H1 (cell line): ENCODE measurements around the gene SHH. TPM values are rescaled to one million over a fixed set of nuclear protein-coding genes. Genes with fewer than 3 reads are reported as not detected.

ENCODE experiments used
- CTCF ChIA-PET: fragments of 300-600 bp; sonication (Branson Sonifier 250); formaldehyde crosslinking; loops from one replicate; lab custom pipeline; 2021; ENCODE audit not compliant: partially characterized antibody; lab: Charles Lee
- POLR2A ChIA-PET: fragments of 300-600 bp; sonication (Branson Sonifier 250); formaldehyde crosslinking; loops from one replicate; lab custom pipeline; 2021; ENCODE audit warnings: inconsistent platforms; ENCODE audit not compliant: partially characterized antibody; lab: Charles Lee
- DNase-seq, 2 experiments: peaks; one replicate each; pipeline versions ENCODE4 v3.0.0 to v3.0.0-alpha.2; 2010 to 2022; ENCODE audit warnings: low spot score in 2 of 2, low read depth in 1 of 2, mixed read lengths in 1 of 2
- FAIRE-seq: peaks from 2 replicates; lab custom pipeline; 2011; peaks lifted over from hg19 to GRCh38; lab: Jason Lieb, UNC
- H2AFZ ChIP-seq: 2 replicates; pipeline ENCODE4 v1.8.1; 2012; ENCODE audit warnings: low read length, inconsistent platforms
- H2AK5ac ChIP-seq: 2 replicates; pipeline ENCODE4 v1.6.1; 2013; ENCODE audit warnings: low read depth, low read length
- H2BK120ac ChIP-seq: replicated peaks from 2 replicates; pipeline ENCODE3; 2013; ENCODE audit warnings: low read depth, low read length, inconsistent platforms
- H2BK12ac ChIP-seq: 2 replicates; pipeline ENCODE4 v1.6.1; 2013; ENCODE audit warnings: low read depth, low read length
- H2BK15ac ChIP-seq: 2 replicates; pipeline ENCODE4 v1.6.1; 2013; ENCODE audit warnings: low read length
- H2BK20ac ChIP-seq: 2 replicates; pipeline ENCODE4 v1.6.1; 2013; ENCODE audit warnings: low read length
- H2BK5ac ChIP-seq: 2 replicates; pipeline ENCODE4 v1.6.1; 2013; ENCODE audit warnings: low read depth, low read length
- H3K14ac ChIP-seq: 2 replicates; pipeline ENCODE4 v1.6.1; 2013; ENCODE audit warnings: inconsistent platforms; ENCODE audit not compliant: insufficient read length
- H3K18ac ChIP-seq: 2 replicates; pipeline ENCODE4 v1.6.1; 2013; ENCODE audit warnings: low read length; ENCODE audit errors: extremely low read depth
- H3K23ac ChIP-seq: 2 replicates; pipeline ENCODE4 v1.6.1; 2013; ENCODE audit warnings: inconsistent platforms; ENCODE audit not compliant: insufficient read length
- H3K23me2 ChIP-seq: 2 replicates; pipeline ENCODE4 v1.6.1; 2013; ENCODE audit warnings: low read depth, low read length
- H3K27ac ChIP-seq: 2 replicates; pipeline ENCODE4 v1.6.1; 2011; ENCODE audit warnings: low read depth, low read length, inconsistent platforms
- H3K27me3 ChIP-seq, 4 experiments: replicated peaks in 1 of 4; 1 replicate in 1 of 4; 2 replicates in 3 of 4; pipeline versions ENCODE4 v1.6.1 to v1.8.1; 2011 to 2013; ENCODE audit warnings: low read length in 3 of 4, mild to moderate bottlenecking in 3 of 4, inconsistent platforms in 2 of 4, mixed read lengths in 2 of 4, moderate library complexity in 1 of 4; ENCODE audit not compliant: control insufficient read depth in 3 of 4, insufficient read depth in 3 of 4; ENCODE audit errors: extremely low read depth in 1 of 4
- H3K36me3 ChIP-seq, 4 experiments: 2 replicates each; pipeline versions ENCODE4 v1.6.1 to v1.8.1; 2011 to 2013; ENCODE audit warnings: mild to moderate bottlenecking in 4 of 4, low read length in 3 of 4, moderate library complexity in 2 of 4, control low read depth in 1 of 4, inconsistent platforms in 1 of 4; ENCODE audit not compliant: insufficient read depth in 4 of 4, control insufficient read depth in 2 of 4
- H3K4ac ChIP-seq: replicated peaks from 2 replicates; pipeline ENCODE3; 2013; ENCODE audit warnings: low read length, low read depth, mixed read lengths, inconsistent platforms; ENCODE audit not compliant: insufficient read length
- H3K4me1 ChIP-seq, 4 experiments: replicated peaks in 1 of 4; 1 replicate in 1 of 4; 2 replicates in 3 of 4; pipeline versions ENCODE4 v1.6.1 to v1.8.1; 2011 to 2013; ENCODE audit warnings: low read length in 3 of 4, inconsistent platforms in 2 of 4, mixed read lengths in 1 of 4; ENCODE audit not compliant: insufficient read depth in 4 of 4, control insufficient read depth in 3 of 4
- H3K4me2 ChIP-seq, 2 experiments: 2 replicates each; pipeline versions ENCODE4 v1.6.1 to v1.8.1; 2011 to 2013; ENCODE audit warnings: low read depth in 2 of 2, low read length in 2 of 2, control low read depth in 1 of 2, inconsistent platforms in 1 of 2, mild to moderate bottlenecking in 1 of 2; ENCODE audit not compliant: insufficient read depth in 1 of 2
- H3K4me3 ChIP-seq, 4 experiments: fragments of 200-600, 300-600 bp in 1 of 4; sonication (generic), shearing (Covaris generic), sonication (Bioruptor Twin) in 1 of 4; 2 replicates each; pipeline versions ENCODE4 v1.5.1 to v1.8.1; 2011 to 2016; ENCODE audit warnings: low read length in 4 of 4, low read depth in 3 of 4, control low read depth in 2 of 4, inconsistent platforms in 2 of 4, mild to moderate bottlenecking in 2 of 4, mixed read lengths in 1 of 4, moderate library complexity in 1 of 4; ENCODE audit not compliant: insufficient read depth in 2 of 4; ENCODE audit errors: extremely low read depth in 1 of 4
- H3K56ac ChIP-seq: replicated peaks from 2 replicates; pipeline ENCODE3; 2013; ENCODE audit warnings: low read depth, mild to moderate bottlenecking, mixed read lengths, low read length, inconsistent platforms; ENCODE audit not compliant: insufficient read length
- H3K79me1 ChIP-seq: 2 replicates; pipeline ENCODE4 v1.6.1; 2013; ENCODE audit warnings: low read depth, low read length, control low read depth
- H3K79me2 ChIP-seq, 2 experiments: 2 replicates each; pipeline versions ENCODE4 v1.6.1 to v1.8.1; 2012 to 2013; ENCODE audit warnings: low read length in 2 of 2, mild to moderate bottlenecking in 2 of 2, inconsistent platforms in 1 of 2; ENCODE audit not compliant: insufficient read depth in 2 of 2, control insufficient read depth in 1 of 2
- H3K9ac ChIP-seq, 4 experiments: replicated peaks in 1 of 4; 1 replicate in 1 of 4; 2 replicates in 3 of 4; pipeline versions ENCODE4 v1.6.1 to v1.8.1; 2011 to 2013; ENCODE audit warnings: low read depth in 3 of 4, low read length in 3 of 4, control low read depth in 2 of 4, mild to moderate bottlenecking in 2 of 4, moderate library complexity in 2 of 4, inconsistent platforms in 1 of 4; ENCODE audit errors: extremely low read depth in 1 of 4
- H3K9me3 ChIP-seq, 2 experiments: 2 replicates each; pipeline versions ENCODE4 v1.6.1 to v1.8.1; 2012 to 2013; ENCODE audit warnings: mild to moderate bottlenecking in 2 of 2, moderate library complexity in 2 of 2, control low read depth in 1 of 2, inconsistent platforms in 1 of 2, low read depth in 1 of 2, low read length in 1 of 2, mixed read lengths in 1 of 2; ENCODE audit not compliant: insufficient read depth in 2 of 2
- H4K20me1 ChIP-seq, 2 experiments: replicated peaks in 1 of 2; 2 replicates each; pipeline versions ENCODE3 to v1.8.1; 2011 to 2013; ENCODE audit warnings: inconsistent platforms in 2 of 2, low read length in 2 of 2, mild to moderate bottlenecking in 1 of 2; ENCODE audit not compliant: insufficient read depth in 2 of 2, control insufficient read depth in 1 of 2
- H4K5ac ChIP-seq: 2 replicates; pipeline ENCODE4 v1.6.1; 2013; ENCODE audit warnings: low read length, low read depth, mixed read lengths, inconsistent platforms; ENCODE audit not compliant: insufficient read length
- H4K8ac ChIP-seq: 2 replicates; pipeline ENCODE4 v1.8.0; 2013; ENCODE audit warnings: mild to moderate bottlenecking, moderate library complexity, low read length, inconsistent platforms; ENCODE audit not compliant: insufficient read depth; ENCODE audit errors: extremely low read depth
- H4K91ac ChIP-seq: replicated peaks from 2 replicates; pipeline ENCODE3; 2013; ENCODE audit warnings: low read length, mixed read lengths, inconsistent platforms; ENCODE audit not compliant: insufficient read length
- ASH2L ChIP-seq: fragments of 200-600, 300-600 bp; sonication (generic); IDR thresholded peaks from one replicate; pipeline ENCODE4 v1.7.1; 2017; ENCODE audit warnings: low read length
- CEBPB ChIP-seq: IDR thresholded peaks from 2 replicates; pipeline ENCODE4 v1.6.1; 2012; ENCODE audit warnings: low read depth, low read length
- CHD2 ChIP-seq: IDR thresholded peaks from 2 replicates; pipeline ENCODE4 v1.6.1; 2012; ENCODE audit warnings: low read length, improper control_type of control experiment
- CTBP2 ChIP-seq: IDR thresholded peaks from 2 replicates; pipeline ENCODE4 v1.7.0; 2011; ENCODE audit warnings: borderline replicate concordance, mild to moderate bottlenecking, moderate library complexity, mixed read lengths, low read length; ENCODE audit not compliant: insufficient read depth, insufficient read length
- EP300 ChIP-seq, 2 experiments: IDR thresholded peaks; 1 replicate in 1 of 2; 2 replicates in 1 of 2; pipeline ENCODE4 v1.6.1; 2011 to 2012; ENCODE audit warnings: low read depth in 2 of 2, low read length in 2 of 2, mild to moderate bottlenecking in 2 of 2, borderline replicate concordance in 1 of 2, inconsistent platforms in 1 of 2, moderate library complexity in 1 of 2
- GTF2F1 ChIP-seq: IDR thresholded peaks from 2 replicates; pipeline ENCODE4 v1.6.1; 2012; ENCODE audit warnings: low read depth, low read length, improper control_type of control experiment, borderline replicate concordance
- JUN ChIP-seq: IDR thresholded peaks from 2 replicates; pipeline ENCODE4 v1.6.1; 2011; ENCODE audit warnings: low read depth, mild to moderate bottlenecking, improper control_type of control experiment, low read length
- POLR2AphosphoS5 ChIP-seq: IDR thresholded peaks from 2 replicates; pipeline ENCODE4 v1.6.1; 2011; ENCODE audit warnings: low read depth, low read length
- SAP30 ChIP-seq: fragments of 300-600 bp; sonication (generic); IDR thresholded peaks from 2 replicates; pipeline ENCODE4 v1.7.1; 2012; ENCODE audit warnings: low read length, moderate library complexity, mild to moderate bottlenecking, inconsistent platforms; ENCODE audit not compliant: insufficient read depth, insufficient replicate concordance
- SIRT6 ChIP-seq: IDR thresholded peaks from one replicate; pipeline ENCODE4 v1.7.1; 2012; ENCODE audit warnings: low read length, inconsistent platforms
- SIX5 ChIP-seq: IDR thresholded peaks from 2 replicates; pipeline ENCODE4 v1.6.1; 2011; ENCODE audit warnings: mild to moderate bottlenecking, low read depth, low read length
- TBP ChIP-seq: IDR thresholded peaks from 2 replicates; pipeline ENCODE4 v1.6.1; 2011; ENCODE audit warnings: low read depth, low read length, improper control_type of control experiment
- TCF12 ChIP-seq: IDR thresholded peaks from 2 replicates; pipeline ENCODE4 v1.6.1; 2011; ENCODE audit warnings: low read depth, mild to moderate bottlenecking, low read length
- TEAD4 ChIP-seq: IDR thresholded peaks from 2 replicates; pipeline ENCODE4 v1.6.1; 2012; ENCODE audit warnings: low read depth, low read length, inconsistent platforms, mixed read lengths
- WGBS, 2 experiments: shearing (Covaris generic) in 1 of 2; methylation state at CpG; one replicate each; pipeline versions ENCODE4 v1.1.6 to v1.1.7; 2013 to 2015; ENCODE audit warnings: low lambda C conversion rate in 2 of 2, mixed read lengths in 2 of 2, inconsistent platforms in 1 of 2, low coverage in 1 of 2, missing lambda C conversion rate in 1 of 2; ENCODE audit not compliant: insufficient replicate concordance in 2 of 2, insufficient coverage in 1 of 2, insufficient read length in 1 of 2; ENCODE audit errors: extremely low coverage in 1 of 2, missing lambda C conversion rate in 1 of 2; 5-methylcytosine and 5-hydroxymethylcytosine counted together
- polyA plus RNA-seq, 7 experiments: library from polyadenylated mRNA; depleted of rRNA in 3 of 7; stranded (reverse) in 5 of 7; unstranded in 2 of 7; fragments of >200 nt in 5 of 7; fragments of 200-250 nt in 2 of 7; gene quantifications; 1 replicate in 5 of 7; 2 replicates in 1 of 7; 4 replicates in 1 of 7; pipeline versions ENCODE4 v1.2.1 to v1.2.3, GENCODE V29; 2011 to 2013; ENCODE audit warnings: missing spikeins in 2 of 7, mixed read lengths in 2 of 7
- total RNA-seq: library from RNA; stranded (reverse); fragmentation: NEBNext Ultra II Directional; extraction: Animal tissue kit (Norgen Biotek cat#: 25700); gene quantifications from 2 replicates; pipeline ENCODE4 v1.2.1, GENCODE V29; 2021
- TF ChIP-seq, protein P1 (sequence below): IDR thresholded peaks from 2 replicates; pipeline ENCODE4 v1.6.1; 2012; ENCODE audit warnings: inconsistent platforms

SHH gene
- total and polyA plus RNA-seq, 2 of the 8 experiments (the other 6 are each of a cell fraction or from before 2014, with no cell fraction given) = not detected

DNA sequence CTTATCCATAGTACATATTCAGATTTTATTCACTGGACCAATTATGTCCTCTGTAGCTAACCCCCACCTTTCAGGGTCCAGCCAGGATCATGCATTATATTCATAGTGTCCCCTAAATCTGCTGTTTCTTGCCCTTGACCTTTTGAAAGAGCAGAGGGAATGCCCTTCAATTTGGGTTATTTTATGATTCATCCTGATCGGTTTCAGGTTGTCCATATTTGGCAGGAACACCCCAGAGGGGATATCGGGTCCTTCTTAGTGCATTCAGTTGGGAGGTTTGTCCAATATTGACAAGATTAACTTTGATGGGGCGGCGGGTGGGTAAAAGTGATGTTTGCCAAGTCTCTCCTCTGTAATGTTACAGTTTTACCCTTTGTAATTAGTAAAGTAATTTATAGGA, 60.9 kb downstream of the SHH start:
- Histone ChIP-seq H4K20me1 (peaks cover 10 to 11% of the 10 kb centered on the region in 2 experiments), H2AK5ac (no peak overlapping the region), H2BK120ac (no peak overlapping the region), H3K4me1 (peaks cover 0 to 2% (median under 1%) of the 10 kb centered on the region in 4 experiments; a peak in 2 of 7 replicates), H4K5ac (no peak overlapping the region), H3K36me3 (peaks cover 0 to 5% (median under 1%) of the 10 kb centered on the region in 4 experiments; a peak in 2 of 8 replicates), H3K27ac (no peak overlapping the region), H3K9me3 (peaks cover 0 to 1% of the 10 kb centered on the region in 2 experiments; a peak in 2 of 4 replicates), H3K23me2 (no peaks in the 10 kb centered on the region), H3K14ac (no peak overlapping the region), H3K4me2 (no peak overlapping the region), H3K79me1 (peaks cover 10% of the 10 kb centered on the region), H3K79me2 (peaks cover 3 to 94% of the 10 kb centered on the region in 2 experiments; a peak in 3 of 4 replicates), H4K91ac (no peak overlapping the region), H3K23ac (no peak overlapping the region), H2BK12ac (no peak overlapping the region), H3K27me3 (no peaks in the 10 kb centered on the region), H2BK20ac (no peak overlapping the region), H3K56ac (no peak overlapping the region), H3K18ac (no peak overlapping the region), H2AFZ (no peak overlapping the region), H3K9ac (no peak overlapping the region), H3K4ac (no peak overlapping the region), H2BK5ac (no peak overlapping the region), H4K8ac (no peak overlapping the region), H2BK15ac (no peak overlapping the region), H3K4me3 (no peak overlapping the region)
- POLR2A ChIA-PET = no interaction called here
- whole genome bisulfite sequencing, 2 experiments = 86% methylated on average over 4 of the region's 4 CpGs; no CpG with 5 or more reads in 1 of the 2 experiments
- CTCF ChIA-PET = no interaction called here
- FAIRE-seq (no peak), DNase-seq (no peak)
- TF ChIP-seq SIRT6 = no peak
- no peak for TF ChIP-seq EP300 (IDR thresholded peaks at IDR 0.05; ENCODE audit: borderline replicate concordance in 1 of 2, low read depth in 2 of 2, low read length in 2 of 2)
- TF ChIP-seq JUN = no peak
- no peak for TF ChIP-seq SAP30
- no peak for TF ChIP-seq CHD2
- no peak for TF ChIP-seq CTBP2
- no peak for TF ChIP-seq TCF12
- no peak for TF ChIP-seq TEAD4
- no peak for TF ChIP-seq CEBPB
- no peak for TF ChIP-seq SIX5
- TF ChIP-seq, protein P1, sequence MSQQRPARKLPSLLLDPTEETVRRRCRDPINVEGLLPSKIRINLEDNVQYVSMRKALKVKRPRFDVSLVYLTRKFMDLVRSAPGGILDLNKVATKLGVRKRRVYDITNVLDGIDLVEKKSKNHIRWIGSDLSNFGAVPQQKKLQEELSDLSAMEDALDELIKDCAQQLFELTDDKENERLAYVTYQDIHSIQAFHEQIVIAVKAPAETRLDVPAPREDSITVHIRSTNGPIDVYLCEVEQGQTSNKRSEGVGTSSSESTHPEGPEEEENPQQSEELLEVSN = no peak
- no peak for TF ChIP-seq POLR2AphosphoS5
- TF ChIP-seq ASH2L = no peak
- no peak for TF ChIP-seq GTF2F1
- no peak for TF ChIP-seq TBP
